ENCODE measurements around the gene LIFR.

GRCh38 chr5:38569180-38569579 lies 12.7 kb upstream of the LIFR start:
- TF ChIP-seq, protein P1, sequence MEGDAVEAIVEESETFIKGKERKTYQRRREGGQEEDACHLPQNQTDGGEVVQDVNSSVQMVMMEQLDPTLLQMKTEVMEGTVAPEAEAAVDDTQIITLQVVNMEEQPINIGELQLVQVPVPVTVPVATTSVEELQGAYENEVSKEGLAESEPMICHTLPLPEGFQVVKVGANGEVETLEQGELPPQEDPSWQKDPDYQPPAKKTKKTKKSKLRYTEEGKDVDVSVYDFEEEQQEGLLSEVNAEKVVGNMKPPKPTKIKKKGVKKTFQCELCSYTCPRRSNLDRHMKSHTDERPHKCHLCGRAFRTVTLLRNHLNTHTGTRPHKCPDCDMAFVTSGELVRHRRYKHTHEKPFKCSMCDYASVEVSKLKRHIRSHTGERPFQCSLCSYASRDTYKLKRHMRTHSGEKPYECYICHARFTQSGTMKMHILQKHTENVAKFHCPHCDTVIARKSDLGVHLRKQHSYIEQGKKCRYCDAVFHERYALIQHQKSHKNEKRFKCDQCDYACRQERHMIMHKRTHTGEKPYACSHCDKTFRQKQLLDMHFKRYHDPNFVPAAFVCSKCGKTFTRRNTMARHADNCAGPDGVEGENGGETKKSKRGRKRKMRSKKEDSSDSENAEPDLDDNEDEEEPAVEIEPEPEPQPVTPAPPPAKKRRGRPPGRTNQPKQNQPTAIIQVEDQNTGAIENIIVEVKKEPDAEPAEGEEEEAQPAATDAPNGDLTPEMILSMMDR (IDR thresholded peaks at IDR 0.05), result no peak
- no peak for TF ChIP-seq ZFX (IDR thresholded peaks at IDR 0.05; ENCODE audit: borderline replicate concordance)

All from 22Rv1 (cell line).